Measurements from ENCODE around the gene ZNF385D.

ZNF385D gene

GRCh38 chr3:21509731-21510470, 241.1 kb downstream of the ZNF385D start:
- H3K79me2 ChIP-seq (ENCODE audit: insufficient read depth, low read length): no peaks in the 10 kb centered on the region

GRCh38 chr3:21508246-21508645, 242.8 kb downstream of the ZNF385D start:
- H3K27ac ChIP-seq (ENCODE audit: low read length): no peak overlapping the region
- H3K79me2 ChIP-seq (ENCODE audit: insufficient read depth, low read length): no peaks in the 10 kb centered on the region
- no peak overlapping the region for H3K4me2 ChIP-seq (ENCODE audit: insufficient read depth, low read length)
- H3K4me3 ChIP-seq (ENCODE audit: low read depth in 1 of 2, low read length in 2 of 2): no peak overlapping the region
- H3K36me3 ChIP-seq (ENCODE audit: insufficient read depth, low read length): no peaks in the 10 kb centered on the region
- no peaks in the 10 kb centered on the region for H4K20me1 ChIP-seq (ENCODE audit: insufficient read depth, low read length)
- no peaks in the 10 kb centered on the region for H3K9me3 ChIP-seq (ENCODE audit: insufficient read depth, low read length, severe bottlenecking)
- no peaks in the 10 kb centered on the region for H3K4me1 ChIP-seq (ENCODE audit: insufficient read depth, low read length)
- ATAC-seq (ENCODE audit: insufficient read depth, low read depth) (no peak), DNase-seq (no peak)
- no peak for TF ChIP-seq CTCF (IDR thresholded peaks at IDR 0.05; ENCODE audit: borderline replicate concordance, extremely low read depth, low read length, poor library complexity, severe bottlenecking)
- no peak for TF ChIP-seq EZH2 (IDR thresholded peaks at IDR 0.05; ENCODE audit: borderline replicate concordance, low read depth, low read length, severe bottlenecking)
- no peak overlapping the region for H2AFZ ChIP-seq (ENCODE audit: low read depth, low read length)
- no peaks in the 10 kb centered on the region for H3K27me3 ChIP-seq (ENCODE audit: insufficient read depth, low read length, poor library complexity)
- H3K9ac ChIP-seq (ENCODE audit: low read depth, low read length): no peak overlapping the region

More at GRCh38 chr3:21509731-21510470, 241.1 kb downstream of the ZNF385D start:
- Histone ChIP-seq H4K20me1 (ENCODE audit: insufficient read depth, low read length) (no peaks in the 10 kb centered on the region), H2AFZ (ENCODE audit: low read depth, low read length) (no peak overlapping the region), H3K4me3 (ENCODE audit: low read depth in 1 of 2, low read length in 2 of 2) (no peak overlapping the region), H3K9me3 (ENCODE audit: insufficient read depth, low read length, severe bottlenecking) (no peaks in the 10 kb centered on the region), H3K27ac (ENCODE audit: low read length) (no peak overlapping the region), H3K4me1 (ENCODE audit: insufficient read depth, low read length) (no peaks in the 10 kb centered on the region), H3K36me3 (ENCODE audit: insufficient read depth, low read length) (no peaks in the 10 kb centered on the region), H3K9ac (ENCODE audit: low read depth, low read length) (no peak overlapping the region), H3K27me3 (ENCODE audit: insufficient read depth, low read length, poor library complexity) (no peaks in the 10 kb centered on the region), H3K4me2 (ENCODE audit: insufficient read depth, low read length) (no peak overlapping the region)
- DNase-seq (no peak), ATAC-seq (ENCODE audit: insufficient read depth, low read depth) (no peak)
- no peak for TF ChIP-seq CTCF (IDR thresholded peaks at IDR 0.05; ENCODE audit: borderline replicate concordance, extremely low read depth, low read length, poor library complexity, severe bottlenecking)
- no peak for TF ChIP-seq EZH2 (IDR thresholded peaks at IDR 0.05; ENCODE audit: borderline replicate concordance, low read depth, low read length, severe bottlenecking)

- no peaks in the 10 kb centered on the region for H4K20me1 ChIP-seq (ENCODE audit: insufficient read depth, low read length)
- DNase-seq (no peak), ATAC-seq (ENCODE audit: insufficient read depth, low read depth) (no peak)
- no peak overlapping the region for H3K4me3 ChIP-seq (ENCODE audit: low read depth in 1 of 2, low read length in 2 of 2)
- TF ChIP-seq CTCF (IDR thresholded peaks at IDR 0.05; ENCODE audit: borderline replicate concordance, extremely low read depth, low read length, poor library complexity, severe bottlenecking) (no peak), EZH2 (IDR thresholded peaks at IDR 0.05; ENCODE audit: borderline replicate concordance, low read depth, low read length, severe bottlenecking) (no peak)
- no peak overlapping the region for H2AFZ ChIP-seq (ENCODE audit: low read depth, low read length)
- no peak overlapping the region for H3K27ac ChIP-seq (ENCODE audit: low read length)
- H3K4me2 ChIP-seq (ENCODE audit: insufficient read depth, low read length): no peak overlapping the region
- H3K79me2 ChIP-seq (ENCODE audit: insufficient read depth, low read length): no peaks in the 10 kb centered on the region
- H3K27me3 ChIP-seq (ENCODE audit: insufficient read depth, low read length, poor library complexity): no peaks in the 10 kb centered on the region
- no peak overlapping the region for H3K9ac ChIP-seq (ENCODE audit: low read depth, low read length)
- H3K9me3 ChIP-seq (ENCODE audit: insufficient read depth, low read length, severe bottlenecking): no peaks in the 10 kb centered on the region
- H3K4me1 ChIP-seq (ENCODE audit: insufficient read depth, low read length): no peaks in the 10 kb centered on the region
- no peaks in the 10 kb centered on the region for H3K36me3 ChIP-seq (ENCODE audit: insufficient read depth, low read length)
Measured at GRCh38 chr3:21505711-21506460, 245.1 kb downstream of the ZNF385D start.
